ENCODE measurements around the gene SLC6A7.
"Not testable (repeated sequence)": the region's sequence is repeated elsewhere in the genome, so short reads cannot be mapped to it uniquely, and the experiment has no call there.

The SLC6A7 gene

DNA sequence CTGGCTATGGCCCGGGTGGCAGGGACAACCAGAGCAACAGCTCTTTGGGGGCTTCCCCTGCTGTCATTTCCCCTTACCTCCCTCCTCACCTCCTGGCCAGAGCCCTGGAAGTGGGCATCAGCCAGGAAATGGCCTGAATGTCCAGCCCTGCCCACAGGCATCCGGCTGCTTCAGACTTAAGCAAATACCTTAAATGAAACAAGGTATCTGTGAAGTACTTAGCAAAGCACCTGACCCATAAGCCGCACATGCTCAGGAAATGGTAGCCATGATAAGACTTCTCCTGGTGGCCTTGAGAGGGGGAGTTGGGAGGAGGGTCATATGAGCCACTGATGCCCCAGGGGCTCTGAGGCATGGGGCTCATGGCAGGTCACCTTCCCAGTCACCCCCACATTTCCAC, 55.9 kb downstream of the SLC6A7 start:
- DNase-seq = no peak

DNA sequence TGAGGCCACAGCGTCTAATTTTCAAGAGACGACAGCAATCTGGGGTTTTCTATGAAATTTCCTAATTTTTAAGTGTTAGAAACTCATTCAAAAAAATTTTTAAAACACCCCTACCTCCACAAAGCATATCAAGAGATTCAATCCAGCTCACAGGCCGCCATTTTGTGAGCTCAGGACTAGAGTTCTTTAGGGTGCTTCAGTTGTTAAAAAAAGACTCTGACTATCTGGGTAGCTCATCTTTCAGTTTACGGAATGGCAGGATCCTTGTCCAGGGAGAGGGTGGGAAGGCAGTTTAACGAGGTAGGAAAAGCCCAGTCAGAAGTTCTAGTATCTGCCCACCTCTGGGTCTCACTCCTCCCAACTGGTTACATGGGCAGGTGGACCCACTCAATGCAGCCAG, 56.6 kb downstream of the SLC6A7 start:
- DNase-seq = no peak

DNA sequence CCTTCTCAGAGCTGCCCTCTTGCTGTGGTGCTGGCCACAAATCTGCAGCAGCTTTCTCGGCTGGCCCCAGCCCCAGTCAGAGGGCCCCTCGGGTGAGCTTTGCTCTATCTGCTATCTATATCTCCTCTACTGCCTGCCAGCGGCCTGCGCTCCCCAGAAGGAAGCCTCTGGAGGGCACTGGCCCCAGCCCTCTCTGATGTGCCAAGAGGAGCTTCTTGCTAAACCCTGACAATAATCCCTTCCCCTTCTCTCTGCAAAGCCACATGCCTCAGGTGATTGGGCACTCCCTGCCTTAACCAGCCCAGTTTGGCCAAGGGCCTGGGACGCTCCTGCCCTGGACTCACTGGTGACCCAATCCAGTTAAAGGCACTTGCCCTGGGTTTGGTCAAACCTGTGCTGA, 57.0 kb downstream of the SLC6A7 start:
- no peak for DNase-seq

DNA sequence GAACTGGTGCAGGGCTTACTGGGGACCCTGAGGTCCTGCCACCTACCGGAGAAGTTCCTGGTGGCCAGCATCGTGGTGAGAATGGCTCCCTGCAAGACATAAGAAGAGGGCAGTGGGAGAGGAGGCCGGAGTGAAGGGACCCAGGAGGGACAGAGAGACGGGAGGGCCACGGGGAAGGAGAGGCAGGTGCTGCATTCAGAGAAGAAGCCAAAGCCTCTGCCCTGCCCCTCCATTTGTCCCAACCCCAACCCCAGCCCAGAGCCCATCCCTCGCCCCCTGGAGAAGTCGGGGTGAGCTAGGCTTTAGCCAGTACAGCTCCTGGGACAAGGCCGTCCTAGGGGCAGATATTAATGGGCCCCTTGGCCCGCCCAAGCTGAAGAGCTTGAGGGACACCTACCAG, 57.9 kb downstream of the SLC6A7 start:
- no peak for DNase-seq

DNA sequence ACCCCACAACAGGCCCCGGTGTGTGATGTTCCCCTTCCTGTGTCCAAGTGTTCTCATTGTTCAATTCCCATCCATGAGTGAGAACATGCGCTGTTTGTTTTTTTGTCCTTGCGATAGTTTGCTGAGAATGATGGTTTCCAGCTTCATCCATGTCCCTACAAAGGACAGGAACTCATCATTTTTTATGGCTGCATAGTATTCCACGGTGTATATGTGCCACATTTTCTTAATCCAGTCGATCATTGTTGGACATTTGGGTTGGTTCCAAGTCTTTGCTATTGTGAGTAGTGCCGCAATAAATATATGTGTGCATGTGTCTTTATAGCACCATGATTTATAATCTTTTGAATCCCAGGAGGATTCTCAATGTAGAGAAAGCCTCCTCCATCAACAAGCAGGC, 58.6 kb downstream of the SLC6A7 start:
- DNase-seq = not testable (repeated sequence)

DNA sequence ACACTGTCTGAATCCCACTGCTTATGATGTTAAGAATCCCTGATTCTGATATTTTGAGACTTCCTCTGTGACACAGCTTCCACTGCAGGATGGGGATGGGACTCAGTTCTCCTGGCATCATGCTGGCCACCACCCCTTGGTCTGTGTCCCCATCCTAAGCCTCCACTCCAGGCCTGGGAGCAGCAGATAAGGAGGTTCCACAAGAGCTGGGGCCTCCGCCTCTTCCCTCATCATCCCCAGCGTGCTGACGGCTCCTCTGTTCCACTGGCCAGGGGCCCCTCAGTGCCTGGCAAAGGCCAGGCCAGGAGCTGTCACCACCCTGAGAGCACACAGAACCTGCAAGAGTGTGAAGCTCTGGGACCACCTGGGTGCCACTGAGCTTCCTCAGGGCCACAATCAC, 59.1 kb downstream of the SLC6A7 start:
- DNase-seq = no peak

DNA sequence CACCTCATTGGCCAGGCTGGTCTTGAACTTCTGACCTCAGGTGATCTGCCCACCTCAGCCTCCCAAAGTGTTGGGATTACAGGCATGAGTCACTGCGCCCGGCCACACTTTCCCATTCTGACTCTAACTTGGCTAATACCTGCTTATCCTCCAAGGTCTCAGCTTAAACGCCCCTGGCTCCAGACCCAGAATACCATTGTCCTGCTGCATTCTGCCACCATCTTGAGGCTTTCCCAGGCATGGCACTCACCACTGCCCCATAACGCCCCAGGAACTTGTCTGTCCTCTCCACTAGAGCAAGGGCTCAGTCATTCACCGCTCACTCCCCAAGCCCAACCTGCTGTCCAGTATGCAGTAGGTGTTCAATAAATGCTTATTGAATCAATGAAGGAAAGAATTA, 59.9 kb downstream of the SLC6A7 start:
- no peak for DNase-seq

DNA sequence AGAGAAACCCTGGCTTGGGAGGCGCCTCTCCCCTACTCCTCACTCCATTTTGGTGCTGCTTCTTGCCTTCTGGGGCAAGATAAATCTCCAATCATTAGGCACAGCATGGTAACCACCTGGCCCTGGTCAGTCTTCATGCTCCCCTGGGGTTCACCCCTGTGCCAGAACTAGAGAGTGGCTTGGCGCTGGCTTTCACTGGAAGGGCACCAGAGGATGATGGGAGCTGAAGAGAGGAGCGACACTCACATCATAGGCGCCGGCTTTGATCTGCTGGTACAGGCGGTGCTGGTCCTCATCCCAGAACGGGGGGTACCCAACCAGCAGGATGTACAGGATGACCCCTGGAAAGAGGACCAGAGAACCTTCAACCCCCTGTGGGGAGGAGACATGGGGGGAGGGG, 61.6 kb downstream of the SLC6A7 start:
- DNase-seq = no peak

DNA sequence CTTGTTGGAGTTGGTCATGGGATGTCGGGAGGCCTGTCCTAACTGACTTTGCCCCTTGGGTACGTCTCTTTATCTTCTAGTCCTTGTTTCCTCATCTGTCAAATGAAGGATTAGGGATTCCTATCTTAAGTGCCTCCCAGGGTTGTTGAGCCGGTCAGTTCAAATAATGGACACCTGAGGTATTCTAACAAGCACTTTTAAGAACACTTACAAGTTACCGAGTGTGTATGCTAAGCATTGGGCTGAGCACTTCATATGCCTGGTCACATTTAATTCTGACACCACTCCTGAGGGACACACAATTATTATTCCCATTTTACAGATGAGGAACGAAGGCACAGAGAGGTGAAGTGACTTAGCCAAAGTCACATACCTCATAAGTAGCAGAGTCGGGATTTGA, 62.6 kb downstream of the SLC6A7 start:
- no peak for DNase-seq

DNA sequence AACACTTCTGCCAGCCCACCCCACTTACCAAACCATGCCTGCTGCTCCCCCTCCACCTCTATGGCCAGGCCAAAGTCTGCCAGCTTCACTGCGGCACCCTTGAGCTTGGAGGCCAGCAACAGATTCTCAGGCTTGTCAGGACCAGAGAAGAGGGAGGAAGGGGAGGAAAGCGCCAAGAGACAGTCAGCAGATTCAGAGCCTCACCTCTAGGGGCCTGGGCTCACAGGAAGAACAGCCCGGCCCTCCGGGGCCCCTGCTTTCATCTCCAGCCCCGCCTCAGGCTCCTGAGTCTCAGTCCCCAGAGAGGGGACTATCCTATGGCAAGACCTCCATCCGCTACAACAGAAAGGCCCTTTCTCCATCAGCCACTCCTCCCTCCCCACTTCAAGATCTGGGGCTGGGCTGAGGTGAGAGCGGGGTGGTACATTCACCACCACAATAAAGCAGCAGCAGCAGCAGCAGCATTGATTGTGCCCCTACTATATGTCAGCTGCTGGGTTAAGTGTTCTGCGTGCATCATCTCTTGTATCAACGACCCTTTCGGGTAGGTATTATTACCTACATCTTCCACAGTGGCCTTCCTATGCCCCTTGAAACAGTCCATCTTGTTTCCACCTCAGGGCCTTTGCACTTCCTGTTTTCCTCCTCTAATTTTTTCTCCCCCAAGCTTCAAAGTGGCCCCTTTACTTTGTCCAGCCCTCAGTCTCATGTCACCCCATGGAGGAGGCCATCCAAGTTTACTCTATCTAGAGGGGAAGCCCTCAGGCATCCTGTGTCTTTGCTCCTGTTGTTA, 63.8 kb downstream of the SLC6A7 start:
- no peak for DNase-seq

DNA sequence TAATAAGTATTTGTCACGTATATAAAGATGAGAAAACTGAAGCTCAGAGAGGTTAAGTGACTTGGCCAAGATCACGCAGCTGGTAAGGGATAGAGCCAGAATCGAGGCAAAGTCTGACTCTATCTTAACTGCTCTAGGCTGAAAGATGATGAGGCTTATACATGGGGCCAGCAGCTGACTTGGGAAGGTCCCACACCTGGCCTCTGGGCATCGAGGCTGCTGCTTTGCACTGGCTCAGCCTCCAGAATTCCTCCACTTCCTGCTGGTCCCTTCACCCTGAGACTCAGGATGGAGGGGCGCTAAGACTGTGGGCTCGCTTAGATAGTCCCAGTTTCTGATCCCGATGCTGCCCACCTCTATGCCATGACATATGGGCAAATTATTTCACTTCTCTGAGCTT, 64.5 kb downstream of the SLC6A7 start:
- DNase-seq = no peak

DNA sequence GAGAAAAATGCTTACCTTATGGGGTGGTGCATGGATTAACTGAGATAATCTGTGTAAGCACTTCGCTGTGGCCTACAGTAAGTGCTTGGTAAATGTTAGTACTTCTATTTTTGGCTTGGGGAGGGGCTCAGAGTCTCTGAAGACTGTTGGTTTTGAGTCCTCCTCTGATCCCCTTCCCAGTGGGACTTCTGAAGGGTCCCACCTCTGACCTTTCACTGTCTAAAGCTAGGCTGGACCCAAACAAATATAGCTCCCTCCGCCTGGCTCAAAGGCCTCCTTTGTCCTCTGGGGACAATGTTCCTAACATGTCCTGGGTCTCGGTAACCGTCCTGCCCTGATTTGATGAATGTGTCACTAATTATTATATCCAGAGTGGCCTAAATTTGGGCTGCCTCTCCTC, 64.9 kb downstream of the SLC6A7 start:
- DNase-seq = no peak

DNA sequence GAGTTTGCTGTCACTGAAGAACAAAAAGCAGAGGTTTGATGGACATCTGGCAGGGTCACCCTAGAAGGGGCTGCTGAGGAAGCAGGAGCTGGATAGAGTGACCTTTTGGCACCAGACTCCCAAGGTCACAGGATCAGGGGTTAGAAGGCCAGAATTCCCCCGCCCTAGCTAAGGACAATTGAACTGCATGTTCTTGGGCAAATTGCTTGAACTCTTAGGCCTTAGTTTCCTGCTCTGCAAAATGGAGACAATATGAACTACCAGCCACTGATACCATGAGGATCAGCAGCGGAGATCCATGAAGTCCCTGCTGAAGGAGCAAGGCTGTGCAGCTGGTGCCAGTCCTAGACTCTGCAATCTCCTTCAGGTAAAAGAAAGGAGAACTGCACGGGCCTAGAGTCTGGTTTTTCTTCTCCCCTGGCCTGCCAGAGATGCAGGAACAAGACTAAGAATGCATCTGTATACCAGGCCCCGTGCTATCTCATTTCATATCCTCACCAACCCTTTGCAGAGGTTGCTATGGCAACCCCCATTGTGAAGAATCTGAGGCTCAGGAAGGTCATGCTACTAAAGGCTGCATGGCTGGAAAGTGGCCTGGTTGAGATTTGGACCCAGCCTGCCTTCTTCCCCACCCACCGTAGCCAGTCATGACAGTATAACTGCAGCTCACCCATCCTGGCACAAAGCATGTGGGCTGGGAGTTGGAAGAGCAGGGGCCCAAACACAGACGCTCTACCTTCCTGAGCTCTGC, 66.0 kb downstream of the SLC6A7 start:
- no peak for DNase-seq

DNA sequence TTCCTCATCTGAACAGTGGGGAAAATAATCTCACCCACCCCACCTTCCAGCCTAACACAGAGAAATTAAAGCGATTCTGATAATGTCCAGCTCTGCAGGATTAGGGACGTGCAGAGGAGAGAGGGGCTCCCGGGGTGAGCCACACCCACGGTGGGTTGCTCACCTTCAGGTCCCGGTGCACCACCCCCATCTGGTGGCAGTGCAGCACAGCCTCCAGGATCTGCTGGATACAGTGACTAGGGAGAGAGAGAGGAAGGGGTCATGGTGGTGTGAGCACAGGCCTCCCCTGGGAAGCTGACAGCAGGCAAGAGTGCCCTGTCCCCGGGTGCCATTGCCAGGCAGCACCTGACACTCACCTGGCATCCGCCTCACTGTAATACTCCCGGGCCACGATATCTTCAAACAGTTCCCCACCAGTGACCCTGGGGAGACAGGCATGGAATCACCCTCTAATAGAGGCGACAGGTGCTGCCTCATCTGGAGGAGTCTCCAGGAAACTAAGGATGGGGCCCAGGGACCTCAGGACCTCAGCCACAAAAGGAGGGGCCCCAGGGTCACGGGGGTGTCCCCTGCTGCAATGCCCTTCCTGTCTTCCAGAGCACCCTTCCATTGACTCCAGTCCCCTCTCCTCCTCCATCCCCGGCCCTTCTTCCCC, 66.7 kb downstream of the SLC6A7 start:
- DNase-seq = no peak

DNA sequence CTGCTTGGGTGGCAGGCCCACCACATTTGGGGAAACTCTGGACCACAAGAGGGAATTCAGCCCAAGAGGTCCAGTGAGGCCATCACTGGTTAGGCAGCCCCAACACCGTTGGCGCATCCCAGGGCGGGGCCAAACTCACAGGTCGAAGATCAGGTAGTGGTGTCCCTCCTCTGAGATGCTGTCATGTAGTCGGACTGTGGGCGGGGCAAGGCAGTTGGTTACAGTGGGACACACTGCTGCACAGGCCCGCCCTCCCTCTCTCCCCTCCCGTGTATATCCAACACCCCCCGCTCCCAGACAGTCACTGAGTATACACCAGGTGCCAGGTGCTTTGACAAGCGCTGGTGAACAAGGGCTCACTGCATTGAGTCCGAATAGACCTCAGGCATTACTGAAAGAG, 67.6 kb downstream of the SLC6A7 start:
- no peak for DNase-seq

DNA sequence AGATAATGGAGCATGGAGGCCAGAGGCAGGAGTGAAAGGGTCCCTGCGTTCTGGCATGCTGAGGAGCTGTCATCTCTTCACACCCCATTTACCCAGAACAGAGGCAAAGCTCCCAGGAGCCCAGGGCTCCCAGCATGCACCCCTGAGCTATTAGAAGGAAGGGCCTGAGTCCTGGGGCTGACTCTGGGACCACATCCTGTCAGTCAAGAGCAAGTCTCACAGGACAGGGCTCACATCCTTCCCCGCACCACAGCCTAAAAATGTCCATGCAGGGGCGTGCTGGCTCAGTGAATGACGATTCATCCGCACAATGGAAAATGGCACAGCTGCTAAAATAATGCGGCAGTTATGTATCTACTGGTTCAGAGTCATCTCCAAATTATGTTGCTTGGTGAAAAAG, 68.3 kb downstream of the SLC6A7 start:
- DNase-seq = no peak

Data from stimulated activated CD4-positive, alpha-beta T cell treated with anti-CD3 and anti-CD28 coated beads, Interleukin-15, amount 100 ng/mL, for 24 hours (primary cell).